PC-3 (cell line): ENCODE measurements around the gene KCNH6. TPM values are rescaled to one million over a fixed set of nuclear protein-coding genes. Genes with fewer than 3 reads are reported as not detected.

ENCODE experiments used
- ATAC-seq: fragments of 200-7000 bp; cut with Tn5 transposase; 2 replicates; pipeline ENCODE4 v1.9.1; 2020; ENCODE audit warnings: mild to moderate bottlenecking, moderate library complexity
- BruUV-seq: library from RNA; stranded (reverse); fragments of 400-500 nt; replicated peaks from 2 replicates; lab custom pipeline; 2021; lab: Mats Ljungman, UMichigan
- CTCF ChIA-PET: fragments of 300-600 bp; sonication (Branson Sonifier 250); formaldehyde crosslinking; loops from one replicate; lab custom pipeline; 2022; ENCODE audit warnings: antibody characterized with exemption; lab: Charles Lee
- POLR2A ChIA-PET: fragments of 300-600 bp; sonication (Branson Sonifier 250); formaldehyde crosslinking; loops from one replicate; lab custom pipeline; 2022; ENCODE audit warnings: antibody characterized with exemption; ENCODE audit not compliant: unreplicated experiment; lab: Charles Lee
- DNase-seq: peaks from one replicate; pipeline ENCODE4 v3.0.0-alpha.2; 2015
- H2AFZ ChIP-seq: fragments of 300-600 bp; sonication (generic); 2 replicates; pipeline ENCODE4 v1.6.0; 2016; ENCODE audit warnings: antibody characterized with exemption, low read length
- H3F3A ChIP-seq: fragments of 300-600 bp; sonication (generic); one replicate; pipeline ENCODE4 v1.6.0; 2017; ENCODE audit warnings: antibody characterized with exemption, low read length, control low read depth, mild to moderate bottlenecking; ENCODE audit not compliant: unreplicated experiment
- H3K27ac ChIP-seq: fragments of 300-600 bp; sonication (generic); 2 replicates; pipeline ENCODE4 v1.5.1; 2016; ENCODE audit warnings: mild to moderate bottlenecking, low read length
- H3K27me3 ChIP-seq: fragments of 300-600 bp; sonication (generic); 2 replicates; pipeline ENCODE4 v1.6.1; 2016; ENCODE audit warnings: low read length, mixed read lengths
- H3K36me3 ChIP-seq: fragments of 300-600 bp; sonication (generic); 2 replicates; pipeline ENCODE4 v1.6.1; 2016; ENCODE audit warnings: low read depth, mixed run types, low read length, mixed read lengths
- H3K4me1 ChIP-seq: fragments of 300-600 bp; sonication (generic); 2 replicates; pipeline ENCODE4 v1.5.1; 2016; ENCODE audit warnings: low read length; ENCODE audit not compliant: insufficient read depth
- H3K4me2 ChIP-seq: fragments of 300-600 bp; sonication (generic); 2 replicates; pipeline ENCODE4 v1.6.0; 2016; ENCODE audit warnings: low read length
- H3K4me3 ChIP-seq: fragments of 300-600 bp; sonication (generic); 2 replicates; pipeline ENCODE4 v1.5.1; 2016; ENCODE audit warnings: mild to moderate bottlenecking, low read length, mixed read lengths
- H3K79me2 ChIP-seq: fragments of 300-600 bp; sonication (generic); 2 replicates; pipeline ENCODE4 v1.6.1; 2017; ENCODE audit warnings: low read length, mixed read lengths
- H3K9ac ChIP-seq: fragments of 300-600 bp; sonication (generic); 2 replicates; pipeline ENCODE4 v1.6.0; 2016; ENCODE audit warnings: mild to moderate bottlenecking, low read length
- H3K9me2 ChIP-seq: fragments of 300-600 bp; sonication (generic); replicated peaks from 2 replicates; pipeline ENCODE4 v1.6.1; 2016; ENCODE audit warnings: mixed run types, low read length, mixed read lengths
- H3K9me3 ChIP-seq: fragments of 300-600 bp; sonication (generic); 2 replicates; pipeline ENCODE4 v1.6.1; 2016; ENCODE audit warnings: low read length, mixed read lengths
- H4K20me1 ChIP-seq: fragments of 300-600 bp; sonication (generic); 2 replicates; pipeline ENCODE4 v1.6.1; 2016; ENCODE audit warnings: low read length, mixed read lengths
- EZH2 ChIP-seq: fragments of 300-600 bp; sonication (generic); IDR thresholded peaks from one replicate; pipeline ENCODE4 v1.6.1; 2017; ENCODE audit warnings: antibody characterized with exemption, mild to moderate bottlenecking, low read length; ENCODE audit not compliant: unreplicated experiment
- EZH2phosphoT487 ChIP-seq: fragments of 300-600 bp; sonication (generic); IDR thresholded peaks from 2 replicates; pipeline ENCODE4 v1.6.1; 2018; ENCODE audit warnings: mild to moderate bottlenecking, antibody characterized with exemption, low read length, borderline replicate concordance
- intact Hi-C: fragments of 100-400 bp; cut with micrococcal nuclease; formaldehyde crosslinking; loops from 2 replicates; pipeline ENCODE4 v1.9.0; 2023
- total RNA-seq: library from RNA; depleted of rRNA; stranded (reverse); fragments of >200 nt; gene quantifications from 2 replicates; pipeline ENCODE4 v1.2.3, GENCODE V29; 2014
- TF ChIP-seq, protein P1 (sequence below): fragments of 300-600 bp; sonication (generic); conservative IDR thresholded peaks from 2 replicates; pipeline ENCODE4 v1.5.1; 2017; ENCODE audit warnings: antibody characterized with exemption, low read depth, mild to moderate bottlenecking, low read length

The KCNH6 gene
- total RNA-seq, 1 experiment from 2014 or later = not detected

DNA sequence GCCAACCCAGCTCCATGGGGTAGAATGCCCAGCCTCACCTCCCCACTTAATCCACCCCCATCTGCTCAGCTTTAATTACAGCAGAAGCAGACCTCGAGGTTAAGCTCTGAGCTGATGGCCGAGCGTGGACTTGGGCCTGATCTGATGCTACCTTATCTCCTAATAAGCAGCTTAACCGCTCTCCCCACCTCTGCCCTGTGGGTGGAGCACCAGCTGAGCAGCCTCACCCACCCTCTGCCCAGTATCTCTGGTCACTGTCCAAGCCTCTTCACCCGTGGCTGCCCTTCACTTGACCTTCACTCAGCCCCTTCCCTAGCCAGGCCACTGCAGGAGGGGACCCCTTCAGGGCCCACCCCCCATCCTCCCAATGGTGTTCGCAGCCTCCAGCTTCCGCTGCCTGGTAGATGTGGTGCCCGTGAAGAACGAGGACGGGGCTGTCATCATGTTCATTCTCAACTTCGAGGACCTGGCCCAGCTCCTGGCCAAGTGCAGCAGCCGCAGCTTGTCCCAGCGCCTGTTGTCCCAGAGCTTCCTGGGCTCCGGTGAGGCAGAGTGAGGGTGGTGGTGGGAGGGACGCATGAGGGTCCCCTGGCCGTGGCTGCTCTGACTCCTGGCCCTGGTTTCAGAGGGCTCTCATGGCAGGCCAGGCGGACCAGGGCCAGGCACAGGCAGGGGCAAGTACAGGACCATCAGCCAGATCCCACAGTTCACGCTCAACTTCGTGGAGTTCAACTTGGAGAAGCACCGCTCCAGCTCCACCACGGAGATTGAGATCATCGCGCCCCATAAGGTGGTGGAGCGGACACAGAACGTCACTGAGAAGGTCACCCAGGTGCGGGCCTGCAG is 6.8 kb downstream of the KCNH6 start:
- CTCF ChIA-PET = no interaction called here
- Histone ChIP-seq H3K9ac (no peak overlapping the region), H3K4me3 (no peak overlapping the region), H2AFZ (no peak overlapping the region), H3K9me3 (no peaks in the 10 kb centered on the region), H3K9me2 (no peaks in the 10 kb centered on the region), H3K27ac (no peak overlapping the region), H3F3A (no peaks in the 10 kb centered on the region), H3K79me2 (no peaks in the 10 kb centered on the region), H3K4me1 (no peaks in the 10 kb centered on the region), H3K27me3 (no peaks in the 10 kb centered on the region), H3K4me2 (no peak overlapping the region), H3K36me3 (no peaks in the 10 kb centered on the region), H4K20me1 (no peaks in the 10 kb centered on the region)
- no peak for TF ChIP-seq EZH2
- TF ChIP-seq, protein P1, sequence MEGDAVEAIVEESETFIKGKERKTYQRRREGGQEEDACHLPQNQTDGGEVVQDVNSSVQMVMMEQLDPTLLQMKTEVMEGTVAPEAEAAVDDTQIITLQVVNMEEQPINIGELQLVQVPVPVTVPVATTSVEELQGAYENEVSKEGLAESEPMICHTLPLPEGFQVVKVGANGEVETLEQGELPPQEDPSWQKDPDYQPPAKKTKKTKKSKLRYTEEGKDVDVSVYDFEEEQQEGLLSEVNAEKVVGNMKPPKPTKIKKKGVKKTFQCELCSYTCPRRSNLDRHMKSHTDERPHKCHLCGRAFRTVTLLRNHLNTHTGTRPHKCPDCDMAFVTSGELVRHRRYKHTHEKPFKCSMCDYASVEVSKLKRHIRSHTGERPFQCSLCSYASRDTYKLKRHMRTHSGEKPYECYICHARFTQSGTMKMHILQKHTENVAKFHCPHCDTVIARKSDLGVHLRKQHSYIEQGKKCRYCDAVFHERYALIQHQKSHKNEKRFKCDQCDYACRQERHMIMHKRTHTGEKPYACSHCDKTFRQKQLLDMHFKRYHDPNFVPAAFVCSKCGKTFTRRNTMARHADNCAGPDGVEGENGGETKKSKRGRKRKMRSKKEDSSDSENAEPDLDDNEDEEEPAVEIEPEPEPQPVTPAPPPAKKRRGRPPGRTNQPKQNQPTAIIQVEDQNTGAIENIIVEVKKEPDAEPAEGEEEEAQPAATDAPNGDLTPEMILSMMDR = no peak
- ATAC-seq (no peak), DNase-seq (no peak)
- POLR2A ChIA-PET = no interaction called here
- BruUV-seq = no TSS peak
- intact Hi-C loops = no loop called here

DNA sequence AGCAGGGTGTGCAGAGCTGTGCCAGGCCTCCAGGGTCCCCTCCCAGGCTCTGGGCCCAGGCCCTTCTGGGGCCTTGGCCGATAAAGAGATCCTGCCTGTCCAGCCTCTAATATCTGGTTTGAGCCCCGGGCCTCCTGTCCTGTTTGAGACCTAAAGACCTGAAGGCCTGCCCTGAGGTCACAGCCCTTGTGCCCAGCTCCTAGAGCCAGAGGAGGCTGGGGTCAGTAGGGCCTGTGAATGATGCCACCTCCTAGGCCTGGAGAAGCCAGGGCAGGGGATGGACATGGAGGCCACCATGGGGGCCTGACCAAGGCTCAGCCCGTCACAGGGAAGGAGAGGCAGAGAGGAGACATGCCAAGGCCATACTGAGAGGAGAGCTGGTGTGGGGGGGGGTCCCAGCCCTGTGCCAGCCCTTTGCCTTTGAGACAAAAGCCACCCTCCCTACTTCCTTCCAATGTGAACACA is 7.4 kb downstream of the KCNH6 start:
- no TSS peak for BruUV-seq
- ATAC-seq = no peak
- intact Hi-C loops = no loop called here

More for the DNA sequence above, 7.4 kb downstream of the KCNH6 start:
- DNase-seq = no peak
- Histone ChIP-seq H3K9me3 (no peaks in the 10 kb centered on the region), H3K4me2 (no peak overlapping the region), H3K9ac (no peak overlapping the region), H3K4me3 (no peak overlapping the region), H3K27me3 (no peaks in the 10 kb centered on the region), H3K36me3 (no peaks in the 10 kb centered on the region), H4K20me1 (no peaks in the 10 kb centered on the region), H3K27ac (no peak overlapping the region), H2AFZ (no peak overlapping the region), H3F3A (no peaks in the 10 kb centered on the region), H3K4me1 (no peaks in the 10 kb centered on the region), H3K79me2 (no peaks in the 10 kb centered on the region), H3K9me2 (no peaks in the 10 kb centered on the region)
- ChIA-PET CTCF (no interaction called here), POLR2A (no interaction called here)
- TF ChIP-seq EZH2phosphoT487 (no peak), EZH2 (no peak)
- TF ChIP-seq, protein P1 = no peak
